Activated CD4-positive, CD25-positive, alpha-beta regulatory T cell treated with anti-CD3 and anti-CD28 coated beads, Interleukin-2, amount 50 U/mL, for 16 hours (primary cell): ENCODE results near the gene MAT1A.

ENCODE experiments used
- DNase-seq: peaks from one replicate; pipeline ENCODE4 v3.0.0-alpha.2; 2020; ENCODE audit warnings: low read depth, low spot score

Gene MAT1A

DNA sequence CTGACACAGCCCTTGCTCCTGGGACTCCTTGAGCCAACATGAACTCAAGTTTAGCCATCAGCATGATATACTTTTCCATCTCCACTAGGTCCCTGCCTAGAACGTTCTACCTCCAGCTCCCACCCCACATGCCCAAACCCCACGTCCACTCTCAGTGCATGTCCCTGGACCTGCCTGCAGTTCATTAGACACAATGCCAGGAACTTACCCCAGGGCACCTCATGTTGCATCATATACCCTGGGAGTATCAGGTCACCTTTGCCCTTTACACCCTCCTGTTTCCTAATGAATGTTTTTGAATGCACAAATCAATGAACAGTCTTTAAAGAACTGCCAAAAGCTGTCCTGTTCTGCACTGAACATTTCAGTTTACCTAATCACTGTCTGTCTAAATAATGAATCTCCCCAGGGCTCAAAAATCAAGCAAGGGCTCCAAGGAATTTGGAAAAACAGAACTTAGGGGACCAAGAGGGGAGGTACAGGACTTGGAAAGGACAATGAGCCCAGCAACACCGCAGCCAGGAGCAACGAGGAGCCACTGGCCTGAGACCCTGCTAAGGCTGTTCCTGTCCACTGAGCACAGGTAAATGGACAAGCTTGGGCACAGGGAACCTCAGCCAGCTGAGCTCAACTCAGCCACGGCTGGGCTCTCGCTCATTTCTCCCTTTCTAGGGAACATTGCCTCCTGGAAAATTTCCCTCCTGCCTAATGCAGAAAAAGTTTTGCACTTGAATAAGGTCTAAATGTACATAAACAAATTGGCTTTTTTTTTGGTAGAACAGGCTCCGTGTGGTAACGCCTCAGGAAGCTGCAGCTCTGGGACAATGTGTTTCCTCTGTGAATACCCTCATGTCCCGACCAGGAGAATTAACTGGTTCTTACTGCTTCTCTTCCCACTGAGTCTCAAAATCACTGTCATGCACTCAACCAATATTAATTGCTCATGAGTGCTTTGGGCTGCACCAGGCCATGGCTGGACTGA lies 7.4 kb downstream of the MAT1A start:
- DNase-seq: no peak

DNA sequence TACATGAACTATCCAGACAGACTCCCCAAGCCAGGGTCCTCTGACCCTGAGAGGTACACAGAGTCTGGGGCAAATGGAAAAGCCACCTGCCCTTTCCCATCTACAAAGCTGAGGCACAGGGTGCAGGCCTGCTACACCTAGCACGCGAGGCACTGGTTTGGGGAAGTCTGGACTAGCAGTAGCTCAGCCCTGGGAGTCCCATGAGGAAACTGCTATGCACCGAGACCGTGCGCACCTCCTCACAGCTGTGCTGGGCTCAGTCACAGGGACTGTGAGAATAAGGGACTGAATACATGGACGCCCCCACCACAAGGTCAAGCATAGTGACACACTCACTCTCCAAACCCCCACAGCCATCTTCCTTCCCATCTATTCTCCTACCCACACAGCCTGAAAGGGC lies 8.2 kb downstream of the MAT1A start:
- DNase-seq: no peak

DNA sequence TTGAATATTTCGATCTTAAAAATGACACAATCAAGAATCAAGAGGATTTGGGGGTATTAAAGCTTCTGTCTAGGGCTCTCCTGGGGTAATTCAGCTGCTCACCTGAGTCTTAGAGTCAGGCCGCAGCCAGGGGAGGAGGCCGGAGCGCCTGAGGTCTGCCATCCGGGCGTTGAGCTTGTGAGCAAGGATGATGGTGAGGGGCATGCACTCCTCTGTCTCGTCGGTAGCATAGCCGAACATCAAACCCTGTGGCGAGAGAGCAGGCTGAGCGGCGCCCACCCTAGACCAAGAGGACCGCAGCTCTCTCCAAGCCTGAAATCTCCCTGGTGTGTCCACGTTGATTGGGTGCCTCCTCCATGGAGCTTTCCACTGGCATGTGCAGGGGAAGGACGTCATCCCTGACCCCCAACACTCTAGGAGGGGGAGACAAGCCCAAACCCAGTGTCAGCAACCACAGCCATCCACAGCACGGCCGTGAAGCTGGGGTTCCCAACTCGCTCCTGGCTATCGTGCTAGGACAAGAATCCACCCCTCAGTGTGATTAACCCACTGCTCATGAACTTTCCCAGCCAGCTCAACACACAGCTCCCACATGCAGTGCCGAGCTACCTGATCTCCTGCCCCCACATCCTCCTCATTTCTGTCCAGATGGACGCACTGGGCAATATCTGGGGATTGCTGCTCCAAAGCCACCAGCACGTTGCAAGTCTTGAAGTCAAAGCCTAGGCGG lies 9.2 kb downstream of the MAT1A start:
- no peak for DNase-seq

DNA sequence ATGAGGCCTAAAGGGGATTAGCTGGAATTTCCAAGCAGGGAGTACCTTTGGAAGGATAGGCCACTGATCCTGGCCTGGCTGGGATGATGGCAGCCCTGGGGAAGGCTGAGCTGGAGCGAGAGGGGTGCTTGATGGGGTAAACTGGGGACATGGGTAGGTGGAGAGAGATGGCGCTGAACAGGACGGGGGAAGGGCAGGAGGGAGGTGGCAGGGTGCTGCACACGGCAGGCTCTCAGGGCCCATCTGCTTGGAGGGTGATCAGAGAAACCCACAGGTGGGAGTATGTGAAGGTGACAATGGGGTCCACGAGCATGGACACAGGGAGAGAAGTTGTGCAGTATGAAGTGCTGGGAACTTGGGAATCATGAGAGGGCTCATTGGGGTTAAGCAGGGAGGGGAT lies 10.3 kb downstream of the MAT1A start:
- no peak for DNase-seq

DNA sequence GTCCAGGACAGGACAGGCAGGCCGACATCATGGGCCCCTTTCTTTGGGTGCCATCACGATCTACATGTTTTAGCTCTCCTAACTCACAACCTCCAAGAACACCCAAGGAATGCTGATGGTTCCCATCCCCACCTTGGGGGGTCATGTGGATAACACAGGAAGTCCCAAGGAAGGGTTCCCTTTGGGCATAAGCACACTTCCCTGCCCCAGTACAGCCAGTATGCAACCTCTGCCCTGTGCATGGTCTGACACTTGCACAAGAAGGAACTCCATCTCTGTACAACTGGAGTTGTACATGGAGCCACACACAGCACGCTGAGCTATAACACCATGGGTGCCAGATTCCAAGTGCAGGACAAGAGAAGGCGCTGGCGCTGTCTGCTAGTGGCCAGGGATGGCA lies 11.0 kb downstream of the MAT1A start:
- no peak for DNase-seq

DNA sequence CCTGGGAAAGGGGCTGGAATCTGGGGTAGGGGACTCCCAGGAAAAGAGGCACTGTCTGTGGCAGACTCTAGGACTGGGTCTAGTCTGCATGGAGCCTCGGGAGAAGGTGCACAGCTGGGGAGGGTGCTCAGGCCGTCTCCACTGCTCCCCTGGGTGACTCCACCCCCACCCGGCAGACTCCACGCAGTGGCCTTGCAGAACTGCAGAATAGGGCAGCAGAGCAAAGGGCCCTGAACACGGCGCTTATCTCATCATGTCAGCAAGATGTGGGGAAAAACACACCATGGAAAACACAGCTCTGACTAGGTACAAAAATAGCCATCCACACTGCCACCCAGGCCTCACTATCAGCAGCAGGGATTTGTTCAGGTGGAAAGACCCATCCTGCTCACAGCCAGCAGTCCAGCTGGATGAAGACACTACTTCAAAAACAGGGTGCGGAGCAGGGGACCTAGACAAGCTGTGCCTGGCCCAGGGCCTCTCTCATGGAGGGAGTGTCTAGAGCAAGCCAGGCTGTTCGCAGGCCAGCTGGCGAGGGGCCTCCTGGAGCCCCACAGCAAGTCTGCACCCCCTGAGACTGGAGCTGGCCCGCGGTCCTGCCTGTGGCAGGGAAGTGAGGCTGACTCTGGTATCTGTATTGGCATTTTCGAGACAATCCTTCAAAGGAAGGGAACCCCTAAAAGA lies 11.7 kb downstream of the MAT1A start:
- DNase-seq: no peak

DNA sequence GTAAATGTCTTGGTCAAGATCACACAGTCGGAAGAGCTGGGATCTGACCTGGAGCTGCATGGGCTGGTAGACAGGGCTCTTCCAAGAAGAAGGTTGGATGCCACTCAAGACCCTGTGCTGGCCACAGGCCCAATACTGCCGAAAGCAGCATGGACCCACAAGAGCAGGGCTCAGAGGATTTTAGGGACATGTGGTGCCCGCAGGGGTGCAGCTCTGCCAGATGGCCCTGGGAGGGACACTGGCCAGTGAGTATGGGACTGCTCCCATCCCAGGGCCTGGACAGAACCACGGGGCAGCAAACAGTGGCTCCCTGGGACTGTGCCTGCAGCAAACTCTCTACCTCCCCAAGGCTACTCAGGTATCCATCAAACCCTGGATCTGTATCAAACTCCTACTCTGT lies 12.4 kb downstream of the MAT1A start:
- no peak for DNase-seq

DNA sequence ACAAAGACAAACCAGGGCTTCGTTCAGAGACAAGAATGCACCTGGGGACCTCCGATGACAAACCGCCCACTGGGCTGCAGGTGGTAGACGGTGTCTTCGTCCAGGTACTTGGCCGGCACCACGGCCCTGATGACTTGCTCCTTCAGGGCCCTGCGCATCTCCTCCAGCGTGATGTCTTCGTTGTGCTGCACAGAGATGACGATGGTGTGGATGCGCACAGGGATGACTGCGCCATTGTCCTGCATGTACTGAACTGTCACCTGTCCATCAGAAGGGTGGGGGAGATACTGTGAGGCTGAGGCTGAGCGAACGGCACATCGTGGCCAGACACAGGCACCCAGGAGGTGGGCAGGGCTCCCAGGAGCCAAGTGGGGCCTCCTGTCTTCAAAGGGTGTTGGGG lies 13.1 kb downstream of the MAT1A start:
- DNase-seq: no peak

DNA sequence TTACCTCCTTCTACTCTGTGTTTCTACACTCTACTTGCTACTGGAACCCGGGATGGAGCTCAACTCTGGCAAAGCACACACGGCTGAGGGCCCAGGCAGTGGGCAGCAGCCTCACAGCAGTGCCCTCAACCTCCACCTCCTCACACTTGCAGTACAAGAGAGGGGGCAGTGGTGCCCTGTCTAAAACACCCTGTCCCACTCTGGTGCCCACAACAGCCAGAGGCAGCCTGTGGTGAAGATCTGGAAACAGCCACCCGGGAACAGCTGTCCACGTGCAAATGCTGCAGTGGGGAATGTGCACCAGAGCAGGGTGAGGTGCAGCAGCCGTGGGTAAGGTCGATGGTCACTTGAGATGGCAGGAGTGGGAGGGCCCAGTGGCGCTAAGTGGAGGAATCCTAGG lies 13.7 kb downstream of the MAT1A start:
- no peak for DNase-seq

DNA sequence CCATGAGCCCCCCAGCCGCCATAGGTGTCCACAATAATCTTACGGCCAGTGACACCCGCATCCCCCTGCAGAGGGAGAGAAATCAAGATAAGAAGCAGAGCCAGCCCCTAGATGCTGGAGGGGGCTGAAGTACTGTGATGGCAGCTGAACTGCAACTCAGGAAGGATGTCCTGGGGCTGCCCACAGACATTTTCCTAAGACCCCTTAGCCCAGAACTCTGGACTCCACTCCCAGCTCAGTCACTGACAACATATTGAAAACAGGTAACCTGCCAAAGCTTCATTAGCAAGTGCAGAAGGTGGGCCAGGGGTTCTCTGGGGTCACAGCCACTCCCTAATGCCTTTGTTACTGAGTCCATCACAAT lies 14.3 kb downstream of the MAT1A start:
- DNase-seq: no peak

DNA sequence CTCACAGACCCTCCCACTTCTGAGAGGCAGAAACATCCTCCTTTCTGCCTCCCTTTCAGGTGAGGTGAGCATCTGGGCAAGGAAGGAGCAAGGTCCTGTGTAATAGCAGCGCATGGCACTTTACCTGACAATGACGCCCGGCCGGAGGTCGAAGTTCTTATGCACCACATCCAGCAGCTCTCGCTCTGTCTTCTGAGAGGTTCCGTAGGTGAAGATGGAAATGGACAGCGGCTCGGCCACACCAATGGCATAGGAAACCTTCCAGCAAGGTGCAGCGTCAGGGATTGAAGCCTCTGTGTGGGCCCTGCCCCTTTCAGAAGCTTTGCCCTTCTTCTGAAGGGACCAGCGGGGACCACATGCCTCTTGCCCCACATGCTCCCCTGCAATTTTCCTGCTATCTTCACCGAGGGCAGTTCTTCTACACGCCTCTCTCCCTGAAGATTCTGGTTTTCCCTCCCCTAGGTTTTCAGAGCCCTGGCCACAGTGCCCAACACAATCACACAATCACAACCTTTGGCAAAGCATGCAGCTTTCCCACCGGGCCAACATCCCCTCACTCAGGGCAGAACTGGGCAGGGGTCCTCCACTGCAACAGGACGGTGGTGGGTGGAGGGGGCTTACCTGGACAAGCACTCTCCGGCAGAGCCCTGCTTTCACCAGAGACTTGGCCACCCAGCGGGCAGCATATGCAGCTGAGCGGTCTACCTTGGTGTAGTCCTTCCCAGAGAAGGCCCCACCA lies 14.9 kb downstream of the MAT1A start:
- no peak for DNase-seq

DNA sequence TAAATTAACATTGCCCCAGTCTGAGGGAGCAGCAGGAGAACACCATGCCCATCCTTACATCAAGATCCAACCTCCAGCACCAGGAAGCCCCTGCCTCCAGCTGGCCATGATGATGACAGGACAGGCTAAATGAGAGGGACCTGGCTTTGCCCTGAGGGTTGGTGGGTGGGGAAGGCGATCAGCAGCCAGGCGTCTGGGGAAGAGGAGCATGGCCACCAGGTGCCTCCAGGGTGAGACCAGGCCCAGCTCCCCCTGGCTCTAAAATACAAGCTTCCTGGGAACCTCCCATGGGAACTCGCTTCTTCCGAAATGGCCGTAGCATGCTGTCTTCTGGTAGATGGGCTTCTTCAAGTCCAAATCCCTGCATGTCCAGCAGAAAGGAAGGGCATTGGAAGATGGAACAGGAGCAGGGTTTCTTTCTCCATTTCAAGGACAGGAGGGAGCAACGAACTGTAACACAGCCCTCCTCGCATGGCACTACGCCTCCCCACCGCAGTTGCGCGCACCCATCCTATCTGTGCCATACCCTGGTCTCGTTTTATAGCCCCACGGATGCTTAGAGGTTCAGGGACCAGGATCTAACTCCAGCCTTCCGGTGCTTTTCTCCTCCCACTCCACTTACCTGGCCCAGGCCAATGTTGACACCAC lies 15.8 kb downstream of the MAT1A start:
- no peak for DNase-seq

DNA sequence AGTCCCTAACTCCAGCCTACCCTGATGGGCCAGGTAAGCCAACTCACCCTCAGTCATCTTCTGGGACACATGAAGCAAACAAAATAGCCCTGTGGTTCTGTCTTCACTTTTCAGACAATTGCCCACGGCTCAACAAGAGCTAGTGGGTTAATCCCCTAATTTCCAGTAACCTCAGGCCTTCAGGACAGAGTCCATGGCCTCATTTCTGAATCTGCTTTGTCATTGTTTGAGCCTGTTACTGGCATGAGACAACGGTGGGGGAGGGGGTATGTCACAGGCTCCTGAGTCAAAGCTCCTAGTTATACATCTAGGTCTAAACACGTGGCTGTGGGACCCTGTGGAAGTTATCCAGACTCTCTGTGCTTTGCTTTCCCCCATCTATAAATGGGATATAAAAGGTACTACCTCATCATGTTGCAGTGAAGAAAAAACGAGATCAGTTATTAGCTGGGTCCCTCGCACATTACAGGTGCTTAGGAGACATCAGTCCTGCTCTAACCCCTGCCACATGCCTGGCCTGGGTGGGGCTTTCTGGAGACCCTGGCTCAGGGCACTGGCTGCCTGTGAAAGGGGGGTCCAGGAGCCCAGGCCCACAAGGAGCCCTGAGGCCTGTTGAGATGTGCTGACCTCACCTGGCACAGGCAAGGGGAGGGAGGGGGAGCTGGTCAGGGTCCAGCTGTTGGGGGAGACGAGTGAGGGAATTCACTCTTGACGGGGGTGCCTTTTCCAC lies 16.5 kb downstream of the MAT1A start:
- DNase-seq: no peak

DNA sequence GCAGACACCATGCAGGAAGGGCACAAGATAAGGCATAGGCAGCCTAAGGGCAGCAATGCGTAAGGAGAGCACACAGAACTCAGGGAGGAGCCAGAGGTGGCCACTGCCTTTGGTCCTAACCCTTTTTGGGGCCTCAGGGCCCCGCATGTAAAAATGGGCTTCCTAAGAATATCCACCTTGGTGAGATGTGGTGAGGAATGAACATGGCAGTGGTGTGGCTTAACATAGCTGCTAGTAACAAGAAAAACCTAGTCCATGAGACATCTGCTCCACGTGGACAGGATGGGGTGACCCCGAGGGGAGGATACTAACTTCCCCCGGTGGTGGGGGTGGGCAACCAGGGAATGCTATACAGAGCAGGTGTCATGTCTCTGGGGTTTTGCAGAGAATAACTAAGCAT lies 18.0 kb downstream of the MAT1A start:
- DNase-seq: no peak

DNA sequence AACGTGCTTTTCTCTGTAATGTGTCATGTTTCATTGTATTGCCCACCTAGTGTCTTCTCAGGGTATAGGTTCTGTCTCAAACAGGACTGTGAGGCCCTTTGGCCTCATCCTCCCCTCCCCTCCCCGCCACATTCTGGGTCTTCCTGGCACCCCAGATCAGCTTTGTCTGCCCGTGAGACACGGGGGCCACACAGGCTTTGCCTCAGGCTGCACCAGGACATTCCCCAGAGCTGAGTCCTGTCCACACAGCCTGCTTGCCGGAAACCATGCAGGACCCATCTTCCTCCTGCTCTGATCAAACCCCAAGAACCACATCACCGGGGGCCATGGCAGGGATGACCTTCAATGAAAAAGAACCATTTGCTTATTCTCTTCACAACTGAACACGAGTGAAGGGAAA lies 18.6 kb downstream of the MAT1A start:
- DNase-seq: no peak

DNA sequence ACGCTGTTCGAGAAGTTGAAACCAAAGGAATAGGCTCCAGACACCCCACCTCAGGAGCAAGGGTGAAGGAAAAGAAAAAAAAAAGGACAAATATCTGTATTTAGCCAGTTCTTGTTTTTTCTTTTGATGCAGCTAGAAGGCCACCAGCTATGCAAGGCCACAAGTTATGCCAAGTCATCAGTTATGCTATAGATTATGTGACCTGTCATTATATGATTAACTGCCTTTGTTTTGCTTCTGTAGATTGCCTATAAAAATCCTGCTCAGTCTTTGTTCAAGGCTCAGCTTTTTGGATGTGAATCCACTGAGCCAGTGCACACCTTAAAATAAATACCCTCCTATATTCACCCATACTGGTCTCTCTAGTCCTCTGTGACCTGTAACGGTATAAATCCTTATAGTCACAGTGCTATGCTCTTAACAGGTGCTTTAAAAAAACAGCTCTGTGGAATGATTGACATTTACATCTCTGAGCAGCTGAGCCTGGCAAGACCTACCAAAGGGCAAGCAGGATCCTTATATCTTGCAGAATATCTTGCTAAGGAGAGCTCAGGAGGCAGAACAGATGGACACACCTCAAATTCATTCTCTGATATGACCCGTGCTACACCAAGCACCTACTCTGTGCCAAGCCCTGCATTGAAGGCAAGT lies 20.4 kb downstream of the MAT1A start:
- DNase-seq: no peak

DNA sequence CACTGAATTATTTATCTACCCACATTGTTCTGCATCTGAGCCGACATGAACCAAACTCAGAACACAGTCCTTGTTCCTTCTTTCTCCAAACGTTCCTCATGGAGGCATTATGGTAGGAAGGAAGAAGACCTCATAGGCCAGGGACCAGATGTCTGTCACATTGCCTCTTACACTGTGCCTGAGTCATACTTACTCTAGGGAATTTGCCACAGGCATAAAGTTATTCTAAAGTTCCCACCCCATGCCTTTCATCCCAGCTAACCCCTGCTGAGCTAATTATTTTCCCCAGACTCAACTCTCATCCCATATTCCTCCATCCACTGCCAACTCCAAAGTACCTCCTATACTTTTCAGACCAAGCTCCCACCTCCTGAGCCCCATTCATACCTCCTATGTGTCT lies 21.2 kb downstream of the MAT1A start:
- DNase-seq: no peak

DNA sequence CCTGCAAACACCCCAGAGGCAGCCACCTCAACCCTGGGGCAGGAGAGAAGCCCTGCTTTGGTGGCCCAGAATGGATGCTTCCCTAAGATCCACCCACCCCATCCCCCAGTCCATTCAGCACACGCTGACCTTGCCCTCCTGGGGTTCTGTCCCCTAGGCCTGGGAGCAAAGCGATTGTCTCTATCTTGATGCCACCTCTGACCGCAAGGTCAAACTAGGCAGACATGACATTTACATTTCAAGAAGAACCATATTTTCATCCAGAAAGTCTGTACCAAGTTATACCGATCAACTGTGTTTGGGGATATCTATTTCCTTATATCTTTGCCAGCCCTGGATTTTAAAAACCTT lies 23.0 kb downstream of the MAT1A start:
- no peak for DNase-seq

DNA sequence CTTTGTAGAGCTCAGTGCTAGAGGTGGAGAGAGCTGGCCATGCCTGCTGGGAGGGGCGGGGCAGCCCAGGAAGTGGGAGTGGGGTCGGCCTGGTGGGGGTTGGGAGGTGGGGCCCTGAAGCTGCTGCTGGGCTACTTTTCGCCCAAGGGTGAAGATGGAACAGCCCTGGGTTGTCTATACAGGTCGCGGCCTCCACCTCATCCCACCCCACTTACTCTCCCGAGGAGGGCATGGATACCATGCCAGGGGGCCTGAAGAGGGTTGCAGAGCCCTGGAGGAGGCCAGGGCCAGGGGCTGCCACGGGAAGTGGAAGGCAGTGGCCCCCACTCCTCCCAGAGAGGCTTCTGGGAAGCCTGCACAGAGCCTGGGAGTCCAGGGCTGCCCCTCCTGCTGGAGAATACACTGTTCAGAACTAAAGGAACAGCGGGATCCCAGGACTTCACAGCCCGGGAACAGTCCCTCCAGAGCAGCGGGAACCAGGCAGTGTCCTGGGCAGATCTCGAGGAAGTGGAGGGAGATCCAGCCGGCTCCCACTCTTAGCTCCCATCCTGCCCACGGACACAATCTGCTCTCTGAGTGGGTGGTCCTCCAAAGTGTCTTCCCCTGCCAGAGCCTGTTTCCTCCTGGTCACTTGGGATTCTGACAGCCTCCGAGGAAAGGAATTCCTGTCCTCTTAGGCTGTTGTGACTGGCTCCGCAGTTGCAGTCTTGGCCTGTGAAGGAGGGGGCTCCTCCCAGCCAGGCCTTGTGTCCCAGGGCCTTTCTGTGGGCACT lies 23.5 kb downstream of the MAT1A start:
- DNase-seq: no peak
